Prostate gland (tissue), 2 donors: ENCODE results near the gene MORN1.
A peak's percentile ranks its signal among the peaks of the same experiment; 100 is the strongest.

Source experiments
- POLR2A ChIP-seq: fragments of 450-650 bp; IDR thresholded peaks from one replicate; pipeline ENCODE4 v1.6.1; 2016; ENCODE audit warnings: antibody characterized with exemption, mild to moderate bottlenecking
- POLR2AphosphoS5 ChIP-seq: sonication (generic); formaldehyde crosslinking; IDR thresholded peaks from one replicate; pipeline ENCODE4 v1.6.1; 2017; ENCODE audit warnings: antibody characterized with exemption
- TF ChIP-seq, protein P1 (sequence below), 4 experiments: fragments of 200-600 bp in 2 of 4; fragments of 450-650 bp in 2 of 4; sonication (generic) in 2 of 4; IDR thresholded peaks; 1 replicate in 3 of 4; 2 replicates in 1 of 4; pipeline ENCODE4 v1.5.1; 2016 to 2019; ENCODE audit warnings: antibody characterized with exemption in 4 of 4, mild to moderate bottlenecking in 2 of 4, moderate library complexity in 2 of 4

DNA sequence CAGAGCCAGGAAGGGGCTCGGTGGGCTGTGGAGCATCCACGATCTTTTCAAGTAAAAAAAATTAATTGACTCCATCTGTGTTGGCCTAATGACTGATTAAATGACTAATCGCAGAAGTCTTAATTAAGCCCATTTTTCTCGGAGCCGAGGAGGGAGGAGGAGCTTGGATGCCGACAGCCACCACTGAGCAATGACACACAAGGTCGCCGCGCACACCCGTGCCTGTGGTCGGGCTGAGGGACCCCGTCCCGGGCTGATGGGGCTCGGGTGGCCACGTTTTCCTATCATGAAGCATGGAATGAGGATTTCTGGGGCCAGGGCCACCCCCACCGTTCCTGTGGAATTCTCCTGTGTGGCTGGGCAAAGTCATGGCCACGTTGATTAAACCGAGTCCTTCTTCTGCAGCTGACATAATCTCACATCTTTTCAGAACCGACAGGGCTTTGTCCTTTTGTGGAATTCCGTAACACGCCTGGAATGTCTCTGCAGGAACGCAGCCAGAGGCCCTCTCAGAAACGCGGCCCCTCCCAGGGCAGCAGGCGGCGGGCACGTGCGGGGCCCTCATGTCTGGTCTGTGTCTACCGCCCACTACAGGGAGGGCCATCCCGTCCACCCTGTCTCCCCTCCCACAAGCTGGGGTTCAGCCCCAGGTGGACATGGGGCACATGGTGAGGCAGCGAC is 60.7 kb downstream of the MORN1 start:
- TF ChIP-seq, protein P1, sequence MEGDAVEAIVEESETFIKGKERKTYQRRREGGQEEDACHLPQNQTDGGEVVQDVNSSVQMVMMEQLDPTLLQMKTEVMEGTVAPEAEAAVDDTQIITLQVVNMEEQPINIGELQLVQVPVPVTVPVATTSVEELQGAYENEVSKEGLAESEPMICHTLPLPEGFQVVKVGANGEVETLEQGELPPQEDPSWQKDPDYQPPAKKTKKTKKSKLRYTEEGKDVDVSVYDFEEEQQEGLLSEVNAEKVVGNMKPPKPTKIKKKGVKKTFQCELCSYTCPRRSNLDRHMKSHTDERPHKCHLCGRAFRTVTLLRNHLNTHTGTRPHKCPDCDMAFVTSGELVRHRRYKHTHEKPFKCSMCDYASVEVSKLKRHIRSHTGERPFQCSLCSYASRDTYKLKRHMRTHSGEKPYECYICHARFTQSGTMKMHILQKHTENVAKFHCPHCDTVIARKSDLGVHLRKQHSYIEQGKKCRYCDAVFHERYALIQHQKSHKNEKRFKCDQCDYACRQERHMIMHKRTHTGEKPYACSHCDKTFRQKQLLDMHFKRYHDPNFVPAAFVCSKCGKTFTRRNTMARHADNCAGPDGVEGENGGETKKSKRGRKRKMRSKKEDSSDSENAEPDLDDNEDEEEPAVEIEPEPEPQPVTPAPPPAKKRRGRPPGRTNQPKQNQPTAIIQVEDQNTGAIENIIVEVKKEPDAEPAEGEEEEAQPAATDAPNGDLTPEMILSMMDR (IDR thresholded peaks at IDR 0.05) = no peak
- TF ChIP-seq POLR2A (no peak), POLR2AphosphoS5 (peak; percentile 52)
